Measurements from ENCODE around the gene TPMT.
"Not testable (repeated sequence)": the region's sequence is repeated elsewhere in the genome, so short reads cannot be mapped to it uniquely, and the experiment has no call there.

TPMT gene

DNA sequence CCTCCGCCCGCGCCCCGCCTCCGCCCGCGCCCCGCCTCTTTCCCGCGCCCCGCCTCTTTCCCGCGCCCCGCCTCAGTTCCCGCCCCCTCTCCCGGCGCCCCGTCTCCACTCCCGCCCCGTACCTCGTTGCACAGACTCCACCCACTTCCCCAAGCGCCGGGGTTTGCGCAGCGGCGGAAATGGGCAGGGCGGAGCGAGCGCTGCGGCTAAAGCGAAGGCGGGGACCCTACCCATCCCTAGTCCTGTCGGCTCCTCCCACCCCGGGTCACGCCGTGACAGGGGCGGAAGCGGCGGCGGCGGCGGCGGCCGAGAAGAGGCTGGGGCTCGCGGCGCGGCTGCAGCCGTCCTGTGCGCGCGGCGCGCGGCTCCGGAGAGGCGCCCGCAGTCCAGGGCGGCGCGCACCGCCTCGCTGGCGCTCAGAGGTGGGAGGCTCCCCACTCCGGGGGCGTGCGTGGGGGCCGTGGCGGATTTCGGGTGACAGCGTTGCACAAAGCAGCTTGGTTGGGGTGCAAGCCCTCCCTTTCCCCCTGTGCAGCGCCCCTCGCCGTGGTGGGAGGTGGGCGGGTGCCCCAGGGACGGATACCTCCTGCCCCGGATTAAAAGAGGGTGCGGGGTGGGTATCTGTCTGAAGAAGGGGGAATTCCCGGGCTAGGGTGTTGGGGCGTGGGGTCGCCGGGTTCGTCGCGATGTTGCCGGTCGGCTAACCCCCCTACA lies 430 bp upstream of the TPMT start, which contains the start of gene KDM1B:
KDM1B (plus strand) TSS at position 273 of the 714 bp plus-strand sequence. CDS start 4,474 bp downstream, outside the sequence.
- Histone ChIP-seq H3K4me3 (ENCODE audit: low read length) (peak within 1 kb of the TSS; percentile 95), H4K20me1 (ENCODE audit: insufficient read depth, low read length) (no peaks in the 10 kb centered on the region)
- TF ChIP-seq EZH2 (optimal IDR thresholded peaks at IDR 0.05; ENCODE audit: low read depth, low read length) (no peak), EZH2phosphoT487 (IDR thresholded peaks at IDR 0.05; ENCODE audit: low read length) (no peak)
- TF ChIP-seq, protein P1, sequence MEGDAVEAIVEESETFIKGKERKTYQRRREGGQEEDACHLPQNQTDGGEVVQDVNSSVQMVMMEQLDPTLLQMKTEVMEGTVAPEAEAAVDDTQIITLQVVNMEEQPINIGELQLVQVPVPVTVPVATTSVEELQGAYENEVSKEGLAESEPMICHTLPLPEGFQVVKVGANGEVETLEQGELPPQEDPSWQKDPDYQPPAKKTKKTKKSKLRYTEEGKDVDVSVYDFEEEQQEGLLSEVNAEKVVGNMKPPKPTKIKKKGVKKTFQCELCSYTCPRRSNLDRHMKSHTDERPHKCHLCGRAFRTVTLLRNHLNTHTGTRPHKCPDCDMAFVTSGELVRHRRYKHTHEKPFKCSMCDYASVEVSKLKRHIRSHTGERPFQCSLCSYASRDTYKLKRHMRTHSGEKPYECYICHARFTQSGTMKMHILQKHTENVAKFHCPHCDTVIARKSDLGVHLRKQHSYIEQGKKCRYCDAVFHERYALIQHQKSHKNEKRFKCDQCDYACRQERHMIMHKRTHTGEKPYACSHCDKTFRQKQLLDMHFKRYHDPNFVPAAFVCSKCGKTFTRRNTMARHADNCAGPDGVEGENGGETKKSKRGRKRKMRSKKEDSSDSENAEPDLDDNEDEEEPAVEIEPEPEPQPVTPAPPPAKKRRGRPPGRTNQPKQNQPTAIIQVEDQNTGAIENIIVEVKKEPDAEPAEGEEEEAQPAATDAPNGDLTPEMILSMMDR (IDR thresholded peaks at IDR 0.05; ENCODE audit: low read length), result no peak

GRCh38 chr6:18153311-18153703 lies 1.6 kb downstream of the TPMT start:
- H3K9me3 ChIP-seq (replicated peaks; ENCODE audit: insufficient read depth, low read length), result no peaks in the 10 kb centered on the region
- H3K36me3 ChIP-seq (replicated peaks; ENCODE audit: insufficient read depth, low read length), result no peaks in the 10 kb centered on the region
- no peak for DNase-seq
- no peak overlapping the region for H3K4me3 ChIP-seq (ENCODE audit: low read length)
- no peaks in the 10 kb centered on the region for H3K9me2 ChIP-seq (replicated peaks; ENCODE audit: insufficient read depth, low read length)
- TF ChIP-seq EZH2 (optimal IDR thresholded peaks at IDR 0.05; ENCODE audit: low read depth, low read length) (no peak), EZH2phosphoT487 (IDR thresholded peaks at IDR 0.05; ENCODE audit: low read length) (no peak)
- TF ChIP-seq, protein P1 (IDR thresholded peaks at IDR 0.05; ENCODE audit: low read length), result no peak
- H3K9ac ChIP-seq (ENCODE audit: low read length), result no peak overlapping the region
- no peak overlapping the region for H3K4me2 ChIP-seq (ENCODE audit: low read depth, low read length)
- H3K4me1 ChIP-seq (ENCODE audit: low read length), result no peaks in the 10 kb centered on the region
- no peaks in the 10 kb centered on the region for H3K79me2 ChIP-seq (ENCODE audit: low read length)
- H3F3A ChIP-seq (ENCODE audit: insufficient read depth, low read length), result peaks cover 11% of the 10 kb centered on the region; the same call in 1 of the 2 replicates
- H2AFZ ChIP-seq (ENCODE audit: low read length), result no peak overlapping the region
- H3K27ac ChIP-seq (ENCODE audit: low read length), result no peak overlapping the region
- H3K27me3 ChIP-seq (replicated peaks; ENCODE audit: insufficient read depth, low read length), result no peaks in the 10 kb centered on the region
- H4K20me1 ChIP-seq (ENCODE audit: insufficient read depth, low read length), result no peaks in the 10 kb centered on the region

More for the DNA sequence above, 430 bp upstream of the TPMT start, which contains the start of gene KDM1B:
- H3K4me2 ChIP-seq (ENCODE audit: low read depth, low read length), result peak within 1 kb of the TSS; percentile 70
- no peaks in the 10 kb centered on the region for H3K4me1 ChIP-seq (ENCODE audit: low read length)
- H3K79me2 ChIP-seq (ENCODE audit: low read length), result no peaks in the 10 kb centered on the region
- no peaks in the 10 kb centered on the region for H3K27me3 ChIP-seq (replicated peaks; ENCODE audit: insufficient read depth, low read length)
- H3K27ac ChIP-seq (ENCODE audit: low read length), result peak within 1 kb of the TSS; percentile 66; the same call in 1 of the 2 replicates
- H3K9ac ChIP-seq (ENCODE audit: low read length), result peak within 1 kb of the TSS; percentile 77
- H3K9me3 ChIP-seq (replicated peaks; ENCODE audit: insufficient read depth, low read length), result no peaks in the 10 kb centered on the region
- DNase-seq, result peak; percentile 94
- H2AFZ ChIP-seq (ENCODE audit: low read length), result peak within 1 kb of the TSS; percentile 98
- no peaks in the 10 kb centered on the region for H3K36me3 ChIP-seq (replicated peaks; ENCODE audit: insufficient read depth, low read length)
- H3K9me2 ChIP-seq (replicated peaks; ENCODE audit: insufficient read depth, low read length), result no peaks in the 10 kb centered on the region
- peaks cover 11% of the 10 kb centered on the region; the same call in 1 of the 2 replicates for H3F3A ChIP-seq (ENCODE audit: insufficient read depth, low read length)

GRCh38 chr6:18151801-18152200 lies 3.1 kb downstream of the TPMT start:
- Histone ChIP-seq H3K4me2 (ENCODE audit: low read depth, low read length) (no peak overlapping the region), H3K27me3 (replicated peaks; ENCODE audit: insufficient read depth, low read length) (no peaks in the 10 kb centered on the region), H4K20me1 (ENCODE audit: insufficient read depth, low read length) (no peaks in the 10 kb centered on the region), H3K4me3 (ENCODE audit: low read length) (no peak overlapping the region), H3F3A (ENCODE audit: insufficient read depth, low read length) (peaks cover 11% of the 10 kb centered on the region; the same call in 1 of the 2 replicates), H3K9ac (ENCODE audit: low read length) (no peak overlapping the region), H3K9me2 (replicated peaks; ENCODE audit: insufficient read depth, low read length) (no peaks in the 10 kb centered on the region), H3K9me3 (replicated peaks; ENCODE audit: insufficient read depth, low read length) (no peaks in the 10 kb centered on the region), H3K27ac (ENCODE audit: low read length) (no peak overlapping the region), H3K4me1 (ENCODE audit: low read length) (no peaks in the 10 kb centered on the region), H2AFZ (ENCODE audit: low read length) (no peak overlapping the region), H3K79me2 (ENCODE audit: low read length) (no peaks in the 10 kb centered on the region), H3K36me3 (replicated peaks; ENCODE audit: insufficient read depth, low read length) (no peaks in the 10 kb centered on the region)
- TF ChIP-seq EZH2 (optimal IDR thresholded peaks at IDR 0.05; ENCODE audit: low read depth, low read length), result no peak
- TF ChIP-seq, protein P1 (IDR thresholded peaks at IDR 0.05; ENCODE audit: low read length), result no peak
- no peak for TF ChIP-seq EZH2phosphoT487 (IDR thresholded peaks at IDR 0.05; ENCODE audit: low read length)
- no peak for DNase-seq

DNA sequence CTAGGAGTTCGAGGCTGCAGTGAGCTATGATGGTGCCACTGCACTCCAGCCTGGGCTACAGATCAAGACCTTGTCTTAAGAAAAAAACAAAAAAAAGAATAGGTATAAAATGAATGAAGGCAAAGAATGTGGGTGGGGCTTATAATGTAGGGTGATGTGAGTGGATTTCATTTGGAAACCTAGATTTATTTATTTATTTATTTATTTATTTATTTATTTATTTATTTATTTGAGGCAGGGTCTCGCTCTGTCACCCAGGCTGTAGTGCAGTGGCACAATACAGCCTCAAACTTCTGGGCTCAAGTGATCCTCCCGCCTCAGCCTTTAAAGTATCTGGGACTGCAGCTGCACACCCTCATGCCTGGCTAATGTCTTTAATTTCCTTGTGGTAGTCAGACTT lies 3.5 kb downstream of the TPMT start:
- not testable (repeated sequence) for H2AFZ ChIP-seq (ENCODE audit: low read length); H3K4me3 ChIP-seq (ENCODE audit: low read length); H3K27me3 ChIP-seq (replicated peaks; ENCODE audit: insufficient read depth, low read length); DNase-seq; H3K4me1 ChIP-seq (ENCODE audit: low read length); H3K9me2 ChIP-seq (replicated peaks; ENCODE audit: insufficient read depth, low read length); H3K79me2 ChIP-seq (ENCODE audit: low read length); H3K4me2 ChIP-seq (ENCODE audit: low read depth, low read length); H4K20me1 ChIP-seq (ENCODE audit: insufficient read depth, low read length); H3K9me3 ChIP-seq (replicated peaks; ENCODE audit: insufficient read depth, low read length); H3K36me3 ChIP-seq (replicated peaks; ENCODE audit: insufficient read depth, low read length); H3K9ac ChIP-seq (ENCODE audit: low read length); H3K27ac ChIP-seq (ENCODE audit: low read length)
- peaks cover 10% of the 10 kb centered on the region; the same call in 1 of the 2 replicates for H3F3A ChIP-seq (ENCODE audit: insufficient read depth, low read length)
